ENCODE results near the gene HJV.

Gene HJV

DNA sequence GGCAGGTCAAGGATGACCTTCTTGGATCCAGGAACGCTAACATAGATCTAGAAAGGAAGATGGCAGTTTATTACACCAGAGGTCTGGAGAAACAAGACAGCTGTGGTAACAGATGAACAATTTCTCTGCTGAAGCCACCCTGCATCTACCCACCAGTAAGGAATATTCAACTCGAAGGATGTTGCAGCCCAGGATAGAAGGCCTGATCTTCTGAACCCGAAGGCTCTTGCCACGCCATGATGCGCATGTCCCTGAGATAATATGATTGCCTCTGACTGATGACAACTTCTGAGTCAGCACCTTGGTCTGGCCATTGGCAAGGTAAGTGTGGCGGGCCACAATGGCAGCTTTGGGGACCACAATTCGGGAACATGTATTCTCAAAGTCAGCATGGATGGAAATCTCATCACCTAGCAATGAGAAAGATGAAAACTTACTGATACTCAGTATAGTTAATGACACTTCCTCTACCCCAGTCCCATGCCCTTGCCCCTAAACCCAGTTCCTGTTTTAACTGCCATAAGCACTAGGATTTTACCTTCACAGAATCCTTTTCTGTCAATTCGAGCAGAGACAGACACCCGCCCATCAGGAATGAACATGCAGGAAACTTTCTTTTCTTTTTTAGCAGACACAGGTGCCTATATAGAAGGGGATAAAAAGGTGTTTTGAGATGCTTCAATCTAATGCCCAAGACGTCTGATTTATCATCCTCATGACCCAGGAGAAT lies 27.0 kb downstream of the HJV start:
- no peak for DNase-seq (ENCODE audit: low read depth in 1 of 2, low spot score in 1 of 2)

GRCh38 chr1:145993618-145994390 lies 27.7 kb downstream of the HJV start:
- no peak for DNase-seq (ENCODE audit: low read depth in 1 of 2, low spot score in 1 of 2)

- no peak for DNase-seq (ENCODE audit: low read depth in 1 of 2, low spot score in 1 of 2)
These were observed 28.4 kb downstream of the HJV start for GRCh38 chr1:145992958-145993617.

- DNase-seq (ENCODE audit: low read depth in 1 of 2, low spot score in 1 of 2): no peak
These were observed 29.0 kb downstream of the HJV start for GRCh38 chr1:145992502-145992936.

DNA sequence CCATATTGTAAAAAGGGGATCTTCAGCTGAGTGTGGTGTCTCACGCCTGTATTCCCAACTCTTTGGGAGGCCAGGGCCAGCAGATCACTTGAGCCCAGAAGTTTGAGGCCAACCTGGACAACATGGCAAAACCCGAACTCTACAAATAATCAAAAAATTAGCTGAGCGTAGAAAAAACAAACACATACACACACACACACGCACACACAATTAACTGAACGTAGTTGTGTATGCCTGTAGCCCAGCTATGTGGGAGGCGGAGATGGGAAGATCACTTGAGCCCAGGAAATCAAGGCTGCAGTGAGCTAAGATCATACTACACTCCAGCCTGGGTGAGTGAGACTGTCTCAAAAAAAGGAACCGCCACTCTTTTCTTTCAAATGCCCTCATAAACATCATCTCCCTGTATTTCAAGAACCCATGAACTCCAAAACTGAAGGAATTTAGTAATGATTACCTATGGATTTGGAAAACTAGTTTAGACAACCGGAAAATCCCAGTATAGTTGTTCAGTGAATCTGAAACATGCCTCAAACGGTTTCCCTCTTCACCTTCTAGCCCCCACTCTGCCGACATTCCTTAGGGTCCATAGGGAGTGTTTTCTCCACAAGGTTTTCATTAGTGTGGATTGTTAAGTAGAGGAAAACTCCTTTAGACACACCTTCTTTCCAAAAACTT lies 29.7 kb downstream of the HJV start:
- DNase-seq (ENCODE audit: low read depth in 1 of 2, low spot score in 1 of 2): no peak

DNA sequence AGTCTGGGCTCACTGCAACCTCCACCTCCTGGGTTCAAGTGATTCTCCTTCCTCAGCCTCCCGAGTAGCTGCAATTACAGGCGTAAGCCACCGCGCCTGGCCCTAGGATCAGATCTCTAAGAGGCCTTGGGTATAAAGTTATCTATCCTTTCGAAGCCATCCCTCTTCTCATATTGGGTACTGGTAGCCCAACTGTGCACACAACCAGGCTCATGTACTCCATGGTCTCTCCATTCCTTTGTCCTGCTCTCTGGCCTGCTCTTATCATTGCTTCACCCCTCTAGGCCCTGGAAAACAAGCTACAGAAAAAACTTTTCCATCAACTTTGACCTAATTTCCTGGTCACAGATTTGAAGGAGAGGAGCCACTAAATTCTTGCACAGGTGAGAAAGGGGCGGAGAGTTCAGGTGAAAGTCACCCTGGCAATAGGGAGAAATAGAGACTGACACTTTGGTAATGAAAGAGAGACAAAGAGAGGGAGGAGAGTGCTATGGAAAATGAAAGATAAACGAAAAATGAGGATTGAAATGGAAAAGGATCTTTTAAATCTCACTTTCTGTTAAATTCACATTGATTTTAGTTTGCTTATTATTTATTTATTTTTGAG lies 31.2 kb downstream of the HJV start:
- no peak for DNase-seq (ENCODE audit: low read depth in 1 of 2, low spot score in 1 of 2)

DNA sequence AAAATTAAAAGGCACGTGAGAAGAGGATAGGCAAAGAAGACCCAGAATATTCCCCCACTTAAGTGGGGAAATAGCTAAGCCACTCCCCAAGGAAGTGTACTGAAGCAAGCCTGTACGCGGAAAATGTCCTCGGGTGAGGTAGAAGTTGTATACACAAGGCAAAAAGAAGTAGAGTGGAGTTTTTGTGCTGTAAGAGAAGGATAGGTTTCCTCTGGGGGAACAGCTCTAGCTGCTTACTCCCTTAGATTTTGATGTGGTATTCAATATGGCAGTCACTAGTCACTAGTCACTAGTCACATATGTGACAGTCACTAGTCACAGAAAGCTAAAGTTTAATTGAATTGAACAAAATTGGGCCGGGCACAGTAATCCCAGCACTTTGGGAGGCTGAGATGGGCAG lies 32.8 kb downstream of the HJV start:
- DNase-seq (ENCODE audit: low read depth in 1 of 2, low spot score in 1 of 2): no peak

- DNase-seq (ENCODE audit: low read depth in 1 of 2, low spot score in 1 of 2): no peak
These were observed 33.6 kb downstream of the HJV start for GRCh38 chr1:145987926-145988325.

- DNase-seq (ENCODE audit: low read depth in 1 of 2, low spot score in 1 of 2): no peak
These were observed 35.0 kb downstream of the HJV start for GRCh38 chr1:145986551-145986950.

DNA sequence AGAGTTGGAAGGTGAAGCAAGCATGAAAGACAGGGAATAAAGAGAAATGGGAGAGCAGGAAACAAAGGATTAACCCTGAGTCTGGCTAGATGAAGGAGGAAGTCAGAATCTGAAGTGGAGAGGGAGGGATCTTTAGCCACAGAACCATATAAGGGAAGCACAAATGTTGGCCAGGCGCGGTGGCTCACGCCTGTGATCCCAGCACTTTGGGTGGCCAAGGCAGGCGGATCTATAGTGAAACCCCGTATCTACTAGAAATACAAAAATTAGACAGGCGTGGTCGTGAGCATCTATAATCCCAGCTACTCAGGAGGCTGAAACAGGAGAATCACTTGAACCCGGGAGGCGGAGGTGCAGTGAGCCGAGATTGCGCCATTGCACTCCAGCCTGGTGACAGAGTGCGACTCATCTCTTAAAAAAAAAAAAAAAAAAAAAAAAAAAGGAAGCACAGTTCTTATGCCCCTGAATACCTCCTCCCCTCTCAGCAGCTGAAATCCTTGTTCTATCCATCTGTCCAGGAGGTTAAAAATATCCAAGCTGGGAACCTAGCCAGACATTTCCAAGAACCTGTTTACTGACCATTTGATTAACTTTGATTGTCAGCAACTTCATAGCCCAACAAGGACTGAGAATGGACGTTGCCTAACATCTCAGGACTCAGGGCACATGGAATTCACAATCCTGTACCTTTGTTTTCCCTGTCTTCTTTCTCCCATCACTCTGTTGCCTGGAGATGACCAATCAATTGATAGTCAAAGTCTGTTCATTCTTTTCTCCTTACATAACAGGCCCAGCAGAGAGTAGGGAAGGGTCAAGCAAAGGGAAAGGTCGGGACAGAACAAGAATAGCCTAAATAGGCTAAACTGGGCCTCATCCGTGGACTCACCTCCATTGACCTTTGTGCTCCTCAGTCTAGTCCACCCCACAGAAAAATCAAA lies 35.8 kb downstream of the HJV start:
- no peak for DNase-seq (ENCODE audit: low read depth in 1 of 2, low spot score in 1 of 2)

- no peak for DNase-seq (ENCODE audit: low read depth in 1 of 2, low spot score in 1 of 2)
These were observed 36.4 kb downstream of the HJV start for GRCh38 chr1:145985129-145985501.

DNA sequence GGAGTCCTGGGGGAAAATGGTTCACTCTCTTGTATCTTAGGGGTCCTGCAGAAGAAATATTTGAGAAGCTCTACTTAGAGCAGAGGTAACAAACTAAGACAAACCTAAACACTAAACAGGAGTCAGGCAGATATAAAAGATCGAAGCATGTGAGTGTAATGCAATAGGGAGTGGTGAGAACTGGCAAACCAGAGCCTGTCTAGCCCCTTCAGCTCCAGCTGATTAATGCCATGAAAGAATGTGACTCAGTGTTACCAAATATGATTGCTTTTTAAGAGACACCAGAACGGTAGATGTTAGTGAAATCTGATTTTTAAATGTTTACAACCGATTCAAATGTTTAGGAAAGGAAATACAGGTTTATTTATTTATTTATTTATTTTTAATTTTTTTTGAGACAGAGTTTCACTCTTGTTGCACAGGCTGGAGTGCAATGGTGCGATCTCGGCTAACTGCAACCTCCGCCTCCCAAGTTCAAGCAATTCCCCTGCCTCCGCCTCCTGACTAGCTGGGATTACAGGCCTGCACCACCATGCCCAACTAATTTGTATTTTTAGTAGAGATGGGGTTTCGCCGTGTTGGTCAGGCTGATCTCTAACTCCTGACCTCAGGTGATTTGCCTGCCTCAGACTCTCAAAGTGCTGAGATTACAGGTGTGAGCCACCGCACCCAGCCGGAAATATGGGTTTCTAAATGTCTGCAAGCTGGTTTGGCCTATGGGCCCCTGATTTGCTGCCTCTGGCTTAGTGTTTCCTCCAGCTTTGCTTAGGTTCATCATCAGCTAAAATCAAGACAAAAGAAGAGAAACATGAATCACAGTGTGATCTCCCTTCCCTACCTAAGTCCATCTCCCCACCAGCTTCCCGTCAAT lies 37.3 kb downstream of the HJV start:
- no peak for DNase-seq (ENCODE audit: low read depth in 1 of 2, low spot score in 1 of 2)

DNA sequence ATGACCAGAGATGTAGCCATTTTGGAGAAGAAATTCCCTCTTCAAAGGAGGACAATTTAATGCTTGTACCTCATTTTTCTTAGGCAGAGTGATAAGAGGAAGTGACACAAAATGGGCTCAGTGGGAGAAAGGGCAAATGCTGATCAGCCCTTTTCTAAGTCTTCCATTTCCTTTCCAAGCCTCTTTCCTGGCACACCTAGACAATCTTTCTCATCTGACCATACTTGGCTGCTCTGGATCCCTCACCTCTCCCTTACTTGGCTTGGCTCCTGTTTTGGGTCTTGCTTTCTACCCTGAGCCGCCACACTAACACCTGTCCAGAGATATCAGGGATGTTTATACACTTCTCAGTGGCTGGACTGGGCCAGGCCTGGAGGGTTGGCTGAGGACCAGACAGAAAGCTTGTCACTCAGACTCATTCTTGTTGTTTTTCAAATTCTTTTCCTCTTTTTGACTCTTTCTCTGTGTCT lies 38.3 kb downstream of the HJV start:
- DNase-seq (ENCODE audit: low read depth in 1 of 2, low spot score in 1 of 2): no peak

DNA sequence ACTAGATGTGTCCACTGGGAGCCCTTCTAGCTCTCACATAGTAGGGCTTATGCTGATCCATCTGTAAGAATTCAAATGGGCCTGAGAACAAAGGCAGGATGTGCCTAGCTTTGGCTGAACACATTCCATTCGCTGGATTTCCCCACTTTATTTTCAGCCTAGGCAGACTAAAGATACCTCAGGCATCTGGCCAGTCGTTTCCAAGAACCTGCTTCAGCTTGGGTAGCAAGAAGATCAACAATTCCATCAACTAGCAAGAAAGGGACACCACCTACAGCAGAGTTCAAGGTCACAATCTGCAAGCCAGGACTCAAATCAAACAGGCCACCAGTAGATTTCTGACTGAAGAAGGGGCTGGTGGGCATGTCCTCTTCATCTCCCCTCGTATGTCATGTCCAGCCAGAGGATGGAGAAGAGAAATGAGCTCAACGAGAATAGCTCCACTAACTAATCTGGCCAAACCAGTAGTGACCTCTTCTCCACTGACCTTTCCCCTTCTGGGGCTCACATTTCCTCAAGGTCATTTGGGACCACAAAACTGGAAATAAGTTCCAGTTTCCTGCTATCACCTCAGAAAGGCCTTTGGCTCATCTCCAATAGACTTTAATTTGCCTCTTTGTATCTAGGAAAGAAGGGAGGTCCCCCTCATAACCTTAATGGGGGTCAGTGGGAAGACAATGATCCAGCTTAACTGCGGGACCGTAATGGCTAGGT lies 39.4 kb downstream of the HJV start:
- no peak for DNase-seq (ENCODE audit: low read depth in 1 of 2, low spot score in 1 of 2)

DNA sequence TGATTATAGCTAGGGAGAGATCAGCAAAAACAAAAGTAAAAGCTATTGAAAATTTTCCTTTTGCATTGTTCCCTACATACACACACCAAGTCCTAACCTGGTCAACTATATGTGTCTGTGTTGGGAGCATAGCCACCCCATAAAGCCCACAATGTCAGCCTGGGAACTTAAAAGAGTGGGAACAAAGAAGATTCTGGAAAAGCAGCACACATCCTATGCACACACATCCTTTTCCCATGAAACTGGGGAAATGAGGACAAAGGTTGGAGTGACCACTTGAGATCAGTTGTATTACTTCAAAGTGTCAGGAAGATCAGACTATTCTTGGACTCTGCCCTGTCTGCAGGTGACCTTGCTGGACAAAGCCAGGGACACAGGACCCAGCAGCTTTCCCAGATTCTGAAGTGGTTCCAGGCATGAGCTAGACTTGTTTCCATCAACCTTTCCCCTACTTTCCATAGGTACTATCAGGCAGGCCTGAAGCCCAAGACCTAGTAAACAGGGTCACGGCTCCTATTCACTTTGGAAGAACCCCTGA lies 41.0 kb downstream of the HJV start:
- no peak for DNase-seq (ENCODE audit: low read depth in 1 of 2, low spot score in 1 of 2)

GRCh38 chr1:145979746-145980456 lies 41.6 kb downstream of the HJV start:
- no peak for DNase-seq (ENCODE audit: low read depth in 1 of 2, low spot score in 1 of 2)

All from stimulated activated CD4-positive, alpha-beta T cell treated with anti-CD3 and anti-CD28 coated beads, Interleukin-15, amount 100 ng/mL, for 1 hour (primary cell).